Endometrial microvascular endothelial cells (primary cell): ENCODE results near the gene TLCD3B. TPM values are rescaled to one million over a fixed set of nuclear protein-coding genes. Genes with fewer than 3 reads are reported as not detected.
"Not testable (repeated sequence)": the region's sequence is repeated elsewhere in the genome, so short reads cannot be mapped to it uniquely, and the experiment has no call there.

Experiments
- in situ Hi-C: cut with HindIII; loops from 2 replicates; pipeline ENCODE4 v1.10.0; 2017; ENCODE audit warnings: low sequenced_read_pairs, low pct_unique_long_range_greater_than_20kb; ENCODE audit errors: inconsistent ontology term
- total RNA-seq: library from RNA; depleted of rRNA; stranded (reverse); fragments of >200 nt; gene quantifications from one replicate; pipeline ENCODE4 v1.2.3, GENCODE V29; 2015; ENCODE audit errors: inconsistent ontology term

TLCD3B gene
- total RNA-seq, 1 donor from 2014 or later = 0.84 TPM

- in situ Hi-C loops = no loop called here
Measured at GRCh38 chr16:30030011-30030685, 923 bp downstream of the TLCD3B start.

- in situ Hi-C loops = no loop called here
Measured at GRCh38 chr16:30028438-30029076, 2.5 kb downstream of the TLCD3B start.

- in situ Hi-C loops = no loop called here
Measured at GRCh38 chr16:30027588-30028437, 3.3 kb downstream of the TLCD3B start.

GRCh38 chr16:30026449-30026848 lies 4.6 kb downstream of the TLCD3B start:
- in situ Hi-C loops = no loop called here

GRCh38 chr16:30025574-30025973 lies 5.5 kb downstream of the TLCD3B start:
- in situ Hi-C loops = no loop called here

GRCh38 chr16:30025156-30025555 lies 5.9 kb downstream of the TLCD3B start:
- in situ Hi-C loops = no loop called here

- in situ Hi-C loops = no loop called here
Measured at GRCh38 chr16:30024451-30024850, 6.6 kb downstream of the TLCD3B start.

GRCh38 chr16:30023586-30023985 lies 7.5 kb downstream of the TLCD3B start:
- in situ Hi-C loops = no loop called here

- in situ Hi-C loops = no loop called here
Measured at GRCh38 chr16:30022887-30023286, 8.2 kb downstream of the TLCD3B start, which contains the start of gene C16orf92. TSS of gene C16orf92 (plus strand) at chr16:30023198. CDS start at chr16:30023341, 143 bp downstream.

- in situ Hi-C loops = no loop called here
Measured at GRCh38 chr16:30018731-30019158, 12.3 kb downstream of the TLCD3B start.

- in situ Hi-C loops = not testable (repeated sequence)
Measured at GRCh38 chr16:30017937-30018336, 13.1 kb downstream of the TLCD3B start.

- in situ Hi-C loops = no loop called here
Measured at GRCh38 chr16:30017277-30017656, 13.8 kb downstream of the TLCD3B start.

- in situ Hi-C loops = no loop called here
Measured at GRCh38 chr16:30016555-30017276, 14.4 kb downstream of the TLCD3B start.

GRCh38 chr16:30015450-30015849 lies 15.6 kb downstream of the TLCD3B start:
- in situ Hi-C loops = not testable (repeated sequence)

- in situ Hi-C loops = not testable (repeated sequence)
Measured at GRCh38 chr16:30012598-30012997, 18.5 kb downstream of the TLCD3B start.

- in situ Hi-C loops = no loop called here
Measured at GRCh38 chr16:30011714-30012504, 19.2 kb downstream of the TLCD3B start.

- in situ Hi-C loops = no loop called here
Measured at GRCh38 chr16:30010844-30011713, 20.0 kb downstream of the TLCD3B start, which contains the start of gene DOC2A. TSS of gene DOC2A (minus strand) at chr16:30011027. CDS start at chr16:30010222, 805 bp downstream.
